ENCODE results near the gene PLA2G3.
A peak's percentile ranks its signal among the peaks of the same experiment; 100 is the strongest.

PLA2G3 gene

DNA sequence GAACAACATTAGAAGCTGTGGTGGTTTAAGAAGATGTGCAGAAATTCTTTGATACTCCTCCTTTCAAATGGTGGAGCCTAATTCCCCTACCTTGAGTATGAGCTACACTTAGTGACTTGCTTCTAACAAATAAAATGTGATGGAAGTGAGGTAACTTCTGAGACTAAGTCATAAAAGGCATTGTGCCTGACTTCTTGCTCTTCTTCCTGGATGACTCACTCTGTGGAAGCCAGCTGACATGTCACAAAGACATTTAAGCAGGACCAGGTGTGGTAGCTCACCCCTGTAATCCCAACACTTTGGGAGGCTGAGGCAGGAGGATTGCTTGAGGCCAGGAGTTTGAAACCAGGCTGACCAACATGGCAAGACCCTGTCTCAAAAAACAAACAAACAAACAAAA is 3.9 kb upstream of the PLA2G3 start:
- DNase-seq = no peak

DNA sequence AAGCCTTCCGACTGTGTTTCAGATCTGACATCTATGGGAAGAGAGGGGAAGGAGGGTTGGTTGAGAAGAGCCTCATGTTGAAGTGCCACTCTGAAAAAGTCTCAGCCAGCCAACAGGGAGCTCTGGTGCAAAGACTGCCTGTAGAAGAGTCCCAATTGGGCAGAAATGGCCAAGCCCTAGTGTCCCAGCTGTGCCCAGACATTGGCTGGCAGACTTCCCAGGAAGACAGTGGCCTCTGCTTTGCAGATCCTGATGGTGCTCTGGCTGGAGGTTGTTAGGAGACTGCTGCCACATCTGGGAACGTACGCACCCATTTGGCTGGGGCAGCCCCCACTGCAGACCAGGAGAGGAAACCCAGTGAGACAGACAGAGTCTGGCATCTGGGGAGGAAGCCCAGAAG is 3.2 kb upstream of the PLA2G3 start:
- peak; percentile 22 for DNase-seq

DNA sequence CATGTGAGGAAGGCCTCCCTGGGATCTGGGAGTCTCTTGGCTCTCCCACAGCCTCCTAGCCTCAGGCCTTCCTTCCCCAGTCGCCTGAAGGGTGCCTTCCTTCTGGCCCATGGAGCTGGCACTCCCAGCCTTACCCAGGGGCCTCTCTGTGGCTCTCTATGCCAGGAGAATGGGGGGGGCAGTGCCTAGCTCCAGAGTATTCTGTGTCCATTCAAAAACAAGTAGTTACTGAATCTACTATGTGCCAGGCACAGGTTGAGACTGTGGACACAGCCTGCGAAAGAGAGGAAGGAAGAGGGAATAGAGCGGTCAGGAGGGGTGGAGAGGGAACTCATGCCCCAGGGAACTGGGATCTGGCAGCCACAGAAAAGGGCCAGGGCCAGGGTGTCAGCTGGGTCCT is 2.7 kb upstream of the PLA2G3 start:
- no peak for DNase-seq

DNA sequence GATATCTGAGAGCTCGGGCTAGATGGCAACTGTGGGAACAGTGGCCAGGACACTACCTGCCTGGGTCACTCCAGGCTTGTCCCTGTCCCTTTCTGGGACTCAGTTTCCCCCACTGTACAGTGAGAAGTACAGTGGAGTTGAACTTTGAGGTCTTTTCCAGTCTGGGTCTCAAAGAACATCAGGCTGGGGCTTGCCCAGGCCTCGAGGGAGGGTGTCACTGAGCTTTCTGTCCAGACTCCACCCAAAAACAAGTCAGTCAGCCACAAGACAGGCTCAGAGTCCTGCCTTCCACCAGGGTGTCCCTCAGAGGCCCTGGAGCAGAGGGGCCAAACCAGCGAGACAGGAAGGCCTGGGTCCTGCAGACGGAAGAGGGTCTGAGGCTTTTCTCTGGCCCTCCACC is 2.0 kb upstream of the PLA2G3 start:
- no peak for DNase-seq

DNA sequence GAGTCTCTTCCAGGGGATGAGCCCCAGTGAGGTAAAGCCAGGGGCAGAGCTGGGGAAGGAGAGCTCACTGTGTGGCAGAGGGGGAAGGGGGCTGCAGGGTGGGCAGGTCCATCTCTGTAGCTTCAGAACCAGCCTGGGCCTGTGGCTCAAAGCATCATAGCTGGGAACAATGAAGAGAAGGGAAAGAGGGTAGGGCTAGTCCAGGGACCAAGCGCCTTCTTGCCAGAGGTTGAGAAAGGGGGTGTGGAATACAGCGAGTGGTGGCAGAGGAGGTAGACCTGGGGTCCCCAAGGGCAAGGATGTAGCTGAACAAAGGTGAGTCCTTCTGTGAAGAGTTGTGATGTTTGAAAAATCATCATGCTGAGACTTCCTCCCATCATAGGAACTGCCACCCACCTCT is 1.2 kb upstream of the PLA2G3 start:
- DNase-seq = no peak

DNA sequence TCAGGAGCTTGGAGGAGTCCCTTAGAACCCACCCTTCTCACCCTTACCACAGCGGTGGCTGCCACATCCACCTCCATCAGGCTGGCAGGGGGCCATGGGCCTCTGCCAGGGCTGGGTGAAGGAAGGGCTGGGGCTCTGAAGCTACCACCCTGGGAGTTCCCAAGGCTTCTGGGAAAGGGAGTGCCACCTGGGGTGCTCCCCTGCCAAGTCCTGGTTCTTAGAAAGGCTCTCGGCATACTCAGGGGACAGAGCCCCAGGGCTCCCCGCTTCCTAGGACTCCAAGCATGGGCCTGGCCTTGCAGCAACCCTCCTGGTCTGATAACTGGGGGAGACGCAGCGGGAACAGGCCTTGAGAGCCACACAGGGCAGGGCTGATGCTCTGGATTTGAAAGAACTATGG is 438 bp upstream of the PLA2G3 start:
- no peak for DNase-seq

DNA sequence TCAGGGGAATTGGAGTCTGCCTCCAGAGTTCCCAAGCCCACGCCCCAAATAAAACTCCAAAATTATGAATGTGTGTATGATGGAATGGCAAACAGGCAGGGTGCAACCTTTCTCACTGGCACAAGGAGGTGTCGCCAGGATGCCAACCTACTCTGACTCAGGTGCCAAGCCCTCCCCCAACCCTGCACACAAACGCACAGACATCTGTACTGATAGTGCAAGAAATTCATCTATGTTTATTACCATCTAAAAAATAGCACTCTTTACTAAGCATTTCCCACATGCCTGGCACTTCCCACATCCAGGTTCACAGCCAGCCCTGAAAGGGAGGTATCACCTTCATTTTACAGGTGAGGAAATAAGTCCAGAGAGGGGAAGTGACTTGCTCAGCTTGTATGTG is 1.2 kb downstream of the PLA2G3 start:
- no peak for DNase-seq

DNA sequence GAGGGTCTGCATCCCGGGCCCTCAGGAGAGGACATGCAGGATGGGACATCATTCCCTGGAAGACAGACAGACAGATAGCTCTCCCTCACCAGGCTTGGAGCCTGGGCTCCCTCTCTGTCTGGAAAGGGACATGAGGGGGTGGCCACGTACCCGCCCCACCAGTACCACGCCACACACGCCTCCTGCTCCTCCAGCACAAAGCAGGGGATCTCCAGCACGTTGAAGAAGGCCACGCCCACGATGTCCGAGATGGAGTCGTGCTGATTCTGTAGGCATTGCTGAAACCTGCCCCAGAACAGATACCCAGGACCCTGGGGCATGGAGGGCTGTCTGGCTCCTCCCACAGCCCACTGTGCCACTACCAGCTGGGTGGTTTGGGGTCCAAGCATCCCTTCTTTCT is 2.2 kb downstream of the PLA2G3 start:
- DNase-seq = no peak

DNA sequence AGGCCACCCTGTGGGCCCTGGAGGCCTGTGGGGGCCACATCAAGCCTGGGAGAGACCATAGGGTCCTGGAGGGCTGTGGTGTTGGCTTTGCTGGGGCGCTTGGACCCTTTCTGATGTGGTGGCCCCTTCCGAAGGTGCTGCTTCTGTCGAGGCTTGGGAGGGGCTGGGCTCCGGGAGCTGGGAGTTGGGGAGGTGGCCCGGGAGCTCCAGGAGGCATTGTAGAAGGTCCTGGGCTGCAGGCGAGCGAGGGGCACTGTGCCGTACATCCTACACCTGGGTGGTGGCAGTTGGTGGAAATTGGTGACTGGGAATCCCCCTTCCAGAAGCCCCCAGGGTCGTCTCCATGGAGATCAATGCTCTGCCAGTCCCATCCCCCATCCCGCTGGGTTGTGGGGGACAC is 2.6 kb downstream of the PLA2G3 start:
- no peak for DNase-seq

DNA sequence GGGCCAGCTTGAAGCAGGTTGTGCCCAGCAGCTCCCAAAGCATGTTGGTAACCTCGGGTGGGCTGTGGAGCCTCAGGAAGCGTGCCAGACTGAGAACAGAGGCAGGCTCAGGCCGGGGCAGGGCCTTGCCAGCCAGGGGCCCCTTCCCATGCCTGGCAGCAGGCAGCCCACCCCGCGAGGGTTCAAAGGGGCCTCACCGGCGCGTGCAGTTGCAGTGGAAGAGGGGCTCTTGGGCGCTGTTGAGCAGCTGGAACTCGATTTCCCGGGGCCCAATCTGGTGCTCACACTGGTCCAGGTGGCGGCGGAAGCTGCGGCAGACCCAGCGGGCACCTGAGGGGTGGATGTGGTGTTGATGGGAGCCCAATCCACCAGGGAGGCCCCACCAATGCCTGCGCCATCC is 3.6 kb downstream of the PLA2G3 start:
- DNase-seq = no peak

DNA sequence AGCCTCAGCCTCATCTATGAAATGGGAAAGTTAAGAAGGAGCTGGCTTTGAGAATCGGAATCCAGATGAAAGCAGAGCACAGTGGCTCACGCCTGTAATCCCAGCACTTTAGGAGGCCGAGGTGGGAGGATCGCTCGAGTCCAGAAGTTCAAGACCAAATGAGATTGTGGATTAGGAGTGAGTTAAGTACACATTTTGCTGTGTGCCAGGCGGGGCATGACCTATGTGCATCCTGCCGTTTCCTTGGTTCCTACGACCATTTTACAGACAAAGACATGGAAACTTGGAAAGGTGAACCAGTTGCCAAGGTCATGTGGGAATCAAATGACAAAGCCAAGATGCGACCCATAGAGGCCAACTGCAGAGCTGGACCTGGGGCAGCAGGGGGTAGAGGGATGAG is 4.2 kb downstream of the PLA2G3 start:
- no peak for DNase-seq

DNA sequence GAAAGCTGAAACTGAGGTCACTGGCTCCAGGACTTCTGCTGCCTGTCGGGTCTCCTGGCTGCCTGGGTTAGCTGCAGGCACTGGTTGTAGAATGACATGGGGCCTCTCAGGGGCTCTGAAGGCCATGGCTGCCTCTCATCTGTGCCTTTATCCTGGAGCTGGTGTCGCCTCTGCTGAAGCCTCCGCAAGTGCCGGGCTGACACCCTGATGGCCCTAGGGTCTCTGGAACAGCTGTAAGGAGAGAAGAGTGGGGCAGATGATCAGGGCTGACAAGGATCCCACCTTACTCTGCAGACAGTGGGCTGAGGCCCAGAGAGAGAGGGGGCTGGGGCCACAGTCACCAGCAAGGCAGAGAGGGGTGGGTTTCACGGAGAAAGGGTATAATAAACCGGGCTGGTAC is 4.6 kb downstream of the PLA2G3 start:
- no peak for DNase-seq

DNA sequence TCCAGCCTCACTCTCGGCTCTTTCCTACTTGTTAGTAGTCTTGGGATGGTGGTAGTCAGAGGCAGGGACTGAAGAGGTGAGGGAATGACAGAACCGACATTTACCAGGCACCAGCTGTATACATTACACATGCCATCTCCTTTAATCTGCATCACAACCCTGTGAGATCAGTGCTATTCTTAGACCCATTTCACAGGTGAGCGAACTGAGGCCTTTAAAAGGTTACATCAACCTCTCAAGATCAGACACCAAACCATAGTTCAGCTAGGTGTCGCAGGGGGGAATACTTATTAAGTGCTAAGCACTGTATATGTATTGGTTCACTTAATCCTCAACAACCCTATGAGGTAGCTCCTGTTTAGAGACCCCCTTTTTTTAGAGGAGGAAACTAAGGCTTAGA is 5.6 kb downstream of the PLA2G3 start:
- no peak for DNase-seq

DNA sequence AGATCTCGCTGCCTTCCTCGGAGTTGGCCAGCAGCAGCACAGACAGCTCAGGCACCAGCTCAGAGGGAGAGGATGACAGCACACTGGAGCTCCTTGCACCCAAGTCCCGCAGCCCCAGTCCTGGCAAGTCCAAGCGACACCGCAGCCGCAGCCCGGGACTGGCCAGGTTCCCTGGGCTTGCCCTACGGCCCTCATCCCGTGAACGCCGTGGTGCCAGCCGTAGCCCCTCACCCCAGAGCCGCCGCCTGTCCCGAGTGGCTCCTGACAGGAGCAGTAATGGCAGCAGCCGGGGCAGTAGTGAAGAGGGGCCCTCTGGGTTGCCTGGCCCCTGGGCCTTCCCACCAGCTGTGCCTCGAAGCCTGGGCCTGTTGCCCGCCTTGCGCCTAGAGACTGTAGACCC is 6.4 kb downstream of the PLA2G3 start:
- no peak for DNase-seq

DNA sequence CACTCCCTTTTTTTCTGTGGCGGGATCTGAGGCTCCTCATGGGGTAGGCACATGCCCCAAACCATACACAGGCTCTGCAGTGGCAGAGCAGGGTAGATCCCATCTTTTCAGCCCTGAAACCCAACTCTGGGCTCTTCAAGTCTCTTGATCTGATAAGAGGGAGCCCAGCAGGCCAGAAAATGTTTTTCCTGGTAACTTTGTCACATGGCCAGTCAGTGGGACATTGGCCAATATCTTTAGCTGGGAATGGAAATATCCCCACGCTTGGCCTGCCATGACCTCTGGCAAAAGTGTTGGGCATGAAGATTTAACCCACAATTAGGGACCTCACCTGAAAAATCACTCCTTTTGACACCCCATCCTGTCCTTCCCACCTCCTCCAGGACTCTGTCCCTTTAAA is 9.4 kb downstream of the PLA2G3 start:
- DNase-seq = no peak

DNA sequence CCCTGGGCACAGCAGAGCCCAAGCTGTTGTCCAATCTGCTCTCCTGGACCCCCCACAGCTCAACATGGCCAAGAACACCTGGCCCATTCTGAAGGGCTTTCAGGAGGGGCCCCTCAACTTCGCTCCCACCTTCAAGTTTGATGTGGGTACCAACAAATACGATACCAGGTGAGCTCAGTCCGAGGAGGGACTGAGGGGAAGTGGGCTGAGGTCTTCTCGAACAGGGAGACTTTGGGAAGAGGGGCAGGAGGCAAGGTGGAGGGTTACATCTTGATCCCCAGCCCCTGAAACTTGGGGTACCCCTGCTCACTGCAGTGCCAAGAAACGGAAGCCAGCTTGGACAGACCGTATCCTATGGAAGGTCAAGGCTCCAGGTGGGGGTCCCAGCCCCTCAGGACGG is 12.2 kb downstream of the PLA2G3 start:
- DNase-seq = no peak

DNA sequence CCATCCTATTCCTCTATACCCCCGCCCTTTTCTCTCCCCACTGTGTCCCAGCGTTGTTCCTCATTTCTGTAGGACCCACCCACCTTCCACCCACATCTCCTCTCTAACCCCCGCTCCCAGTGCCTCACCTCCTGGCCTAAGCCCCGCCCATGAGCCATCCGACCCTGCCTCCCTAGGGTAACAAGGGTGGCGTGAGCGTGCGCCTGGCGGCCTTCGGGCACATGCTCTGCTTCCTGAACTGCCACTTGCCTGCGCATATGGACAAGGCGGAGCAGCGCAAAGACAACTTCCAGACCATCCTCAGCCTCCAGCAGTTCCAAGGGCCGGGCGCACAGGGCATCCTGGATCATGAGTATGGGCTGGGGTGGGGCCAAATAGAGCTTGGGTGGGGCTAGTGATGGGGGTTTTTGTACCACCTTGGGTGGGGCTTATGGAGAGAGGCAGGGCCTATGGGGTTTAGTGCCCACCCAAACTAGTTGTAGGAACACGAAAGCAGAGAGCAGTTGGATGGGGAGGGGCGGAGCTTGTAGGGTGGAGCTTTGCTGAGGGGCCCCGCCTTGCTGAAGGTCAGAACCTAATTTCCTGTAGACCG is 13.0 kb downstream of the PLA2G3 start:
- DNase-seq = no peak

DNA sequence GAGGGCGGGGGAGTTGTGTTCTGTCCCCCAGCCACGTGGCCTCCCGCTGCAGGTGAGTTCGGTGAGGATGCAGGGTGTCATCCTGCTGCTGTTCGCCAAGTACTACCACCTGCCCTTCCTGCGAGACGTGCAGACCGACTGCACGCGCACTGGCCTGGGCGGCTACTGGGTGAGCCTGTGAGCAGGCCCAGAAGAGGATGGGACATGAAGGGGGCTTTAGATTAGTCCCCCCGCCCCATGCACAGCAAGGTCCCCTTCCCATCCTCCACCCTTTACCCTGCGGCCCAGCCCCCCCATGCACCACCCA is 13.5 kb downstream of the PLA2G3 start:
- no peak for DNase-seq

DNA sequence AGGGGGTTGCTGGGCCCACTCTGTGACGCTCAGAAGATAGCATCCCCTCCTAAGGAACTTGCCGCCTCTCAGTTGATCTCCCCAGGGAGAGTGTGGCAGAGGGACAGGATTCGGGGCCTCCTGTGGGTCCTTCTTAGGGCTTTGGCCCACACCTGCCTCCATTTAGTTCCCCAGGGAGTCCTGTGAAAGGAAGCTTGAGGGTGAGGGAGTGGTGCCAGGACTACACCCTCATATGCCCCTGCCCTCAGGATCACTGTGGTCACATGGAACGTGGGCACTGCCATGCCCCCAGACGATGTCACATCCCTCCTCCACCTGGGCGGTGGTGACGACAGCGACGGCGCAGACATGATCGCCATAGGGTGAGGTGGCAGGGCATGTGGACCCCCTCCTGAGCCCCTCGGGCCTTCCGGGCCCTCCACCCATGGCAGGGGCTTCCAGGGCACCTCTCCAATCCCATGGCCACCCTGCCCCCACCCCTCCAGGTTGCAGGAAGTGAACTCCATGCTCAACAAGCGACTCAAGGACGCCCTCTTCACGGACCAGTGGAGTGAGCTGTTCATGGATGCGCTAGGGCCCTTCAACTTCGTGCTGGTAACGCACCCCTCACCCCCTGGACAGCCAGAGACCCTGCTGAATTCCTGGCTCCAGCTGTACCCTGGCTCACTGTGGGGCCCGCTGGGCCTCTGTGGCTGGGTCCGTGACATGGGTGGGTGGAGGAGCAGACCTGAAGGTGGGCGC is 14.0 kb downstream of the PLA2G3 start:
- no peak for DNase-seq

DNA sequence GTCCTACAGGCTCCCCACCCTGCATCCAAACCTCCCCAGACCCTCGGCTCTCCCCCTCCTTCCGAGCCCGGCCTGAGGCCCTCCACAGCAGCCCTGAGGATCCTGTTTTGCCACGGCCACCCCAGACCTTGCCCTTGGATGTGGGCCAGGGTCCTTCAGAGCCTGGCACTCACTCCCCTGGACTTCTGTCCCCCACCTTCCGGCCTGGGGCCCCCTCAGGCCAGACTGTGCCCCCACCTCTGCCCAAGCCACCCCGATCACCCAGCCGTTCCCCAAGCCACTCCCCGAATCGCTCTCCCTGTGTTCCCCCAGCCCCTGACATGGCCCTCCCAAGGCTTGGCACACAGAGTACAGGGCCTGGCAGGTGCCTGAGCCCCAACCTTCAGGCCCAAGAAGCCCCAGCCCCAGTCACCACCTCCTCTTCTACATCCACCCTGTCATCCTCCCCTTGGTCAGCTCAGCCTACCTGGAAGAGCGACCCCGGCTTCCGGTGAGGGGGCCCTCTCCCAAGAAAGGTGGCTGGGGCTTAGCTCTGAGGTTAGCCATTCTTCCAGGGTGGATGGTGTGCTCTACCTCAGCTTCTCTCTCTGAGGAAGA is 14.7 kb downstream of the PLA2G3 start:
- no peak for DNase-seq

DNA sequence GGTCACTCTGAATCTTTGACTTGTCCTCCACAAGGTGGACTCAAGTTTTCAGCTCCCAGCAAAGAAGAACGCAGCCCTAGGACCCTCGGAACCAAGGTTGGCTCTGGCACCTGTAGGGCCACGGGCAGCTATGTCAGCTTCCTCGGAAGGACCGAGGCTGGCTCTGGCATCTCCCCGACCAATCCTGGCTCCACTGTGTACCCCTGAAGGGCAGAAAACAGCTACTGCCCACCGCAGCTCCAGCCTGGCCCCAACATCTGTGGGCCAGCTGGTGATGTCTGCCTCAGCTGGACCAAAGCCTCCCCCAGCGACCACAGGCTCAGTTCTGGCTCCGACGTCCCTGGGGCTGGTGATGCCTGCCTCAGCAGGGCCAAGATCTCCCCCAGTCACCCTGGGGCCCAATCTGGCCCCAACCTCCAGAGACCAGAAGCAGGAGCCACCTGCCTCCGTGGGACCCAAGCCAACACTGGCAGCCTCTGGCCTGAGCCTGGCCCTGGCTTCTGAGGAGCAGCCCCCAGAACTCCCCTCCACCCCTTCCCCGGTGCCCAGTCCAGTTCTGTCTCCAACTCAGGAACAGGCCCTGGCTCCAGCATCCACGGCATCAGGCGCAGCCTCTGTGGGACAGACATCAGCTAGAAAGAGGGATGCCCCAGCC is 15.4 kb downstream of the PLA2G3 start:
- no peak for DNase-seq

DNA sequence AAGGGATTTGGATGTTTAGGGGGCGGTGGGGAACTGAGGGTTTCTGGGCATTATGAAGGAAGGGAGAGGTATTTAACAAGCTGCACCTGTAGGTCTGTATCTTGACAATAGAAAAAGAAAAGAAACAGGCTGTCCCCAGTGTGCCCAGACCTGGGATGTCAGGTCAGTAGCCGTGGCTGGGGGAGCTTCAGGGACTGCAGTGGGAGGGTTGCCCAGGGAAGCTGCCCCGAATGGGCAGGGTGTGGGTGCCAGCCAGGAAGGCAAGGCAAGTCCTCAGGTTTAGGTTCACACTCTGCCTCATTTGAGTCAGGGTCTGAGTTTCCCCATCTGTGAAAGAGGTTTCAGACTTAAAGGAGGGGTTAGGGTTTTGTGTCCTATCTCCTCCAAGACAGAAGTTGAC is 16.0 kb downstream of the PLA2G3 start:
- DNase-seq = no peak

DNA sequence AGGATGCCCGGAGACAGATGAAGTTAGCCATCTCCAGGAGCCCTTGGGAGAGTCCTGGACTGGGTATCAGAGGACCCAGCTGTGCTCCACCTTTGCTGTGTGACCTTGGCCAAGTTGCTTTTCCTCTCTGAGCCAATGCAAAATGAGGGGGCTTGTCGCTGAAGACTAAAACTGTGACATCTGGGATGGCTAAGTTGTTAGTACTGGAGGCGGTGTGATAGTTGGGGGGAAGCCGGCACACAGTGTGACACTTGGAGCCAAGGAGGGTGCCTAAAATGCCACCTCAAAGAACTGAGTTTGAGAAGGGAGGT is 17.1 kb downstream of the PLA2G3 start:
- DNase-seq = no peak

DNA sequence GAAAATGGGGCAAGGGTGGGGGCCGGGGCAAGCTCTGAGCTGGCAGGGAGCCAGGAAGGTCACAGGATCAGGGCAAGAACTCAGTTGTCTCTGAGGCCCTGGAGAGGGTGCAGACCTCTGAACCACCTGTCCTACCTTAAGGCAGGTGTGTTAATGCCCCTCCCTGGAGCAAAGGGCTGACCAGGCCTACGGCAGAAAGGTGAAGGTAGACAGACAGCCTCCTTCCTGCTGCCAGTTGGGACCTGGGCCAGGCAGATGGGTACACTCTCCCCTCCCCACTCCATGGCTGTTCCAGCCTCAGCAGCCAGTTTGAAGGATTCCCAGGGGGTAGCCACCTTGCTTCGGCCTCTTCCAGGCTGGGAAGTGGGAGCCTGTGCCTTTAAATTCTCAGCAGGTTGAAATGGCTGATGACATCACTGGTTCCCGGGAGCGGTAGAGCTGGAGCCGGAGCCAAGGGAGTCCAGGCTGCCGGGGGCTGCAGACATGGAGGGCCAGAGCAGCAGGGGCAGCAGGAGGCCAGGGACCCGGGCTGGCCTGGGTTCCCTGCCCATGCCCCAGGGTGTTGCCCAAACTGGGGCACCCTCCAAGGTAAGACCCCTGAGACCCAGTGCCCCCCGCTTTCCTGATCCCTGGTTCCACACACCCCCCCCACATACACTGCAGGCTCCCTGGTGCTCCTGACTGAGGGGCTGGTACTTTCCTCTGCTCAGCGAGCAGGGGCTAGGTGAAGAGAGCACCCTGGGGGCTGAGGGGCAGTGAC is 17.6 kb downstream of the PLA2G3 start, which contains the start of gene INPP5J:
TSS of gene INPP5J (plus strand) at position 435 of the 760 bp plus-strand sequence. CDS start at position 484, 49 bp downstream.
- DNase-seq = peak; percentile 27
